PFSK-1 (cell line): ENCODE data around the gene SETD5.

Experiments used
- FOXP2 ChIP-seq: optimal IDR thresholded peaks from 2 replicates; pipeline ENCODE3; 2011; ENCODE audit warnings: borderline replicate concordance, control low read depth, inconsistent platforms; ENCODE audit not compliant: insufficient read depth; ENCODE audit errors: extremely low read length, extremely low read depth
- POLR2AphosphoS5 ChIP-seq: IDR thresholded peaks from 2 replicates; pipeline ENCODE4 v1.6.1; 2012; ENCODE audit warnings: low read depth, mild to moderate bottlenecking, control low read depth, low read length, moderate library complexity
- SIN3A ChIP-seq: IDR thresholded peaks from 2 replicates; pipeline ENCODE4 v1.6.1; 2012; ENCODE audit warnings: mild to moderate bottlenecking, low read length, moderate library complexity, borderline replicate concordance; ENCODE audit not compliant: insufficient read depth
- TAF1 ChIP-seq: IDR thresholded peaks from 2 replicates; pipeline ENCODE4 v1.6.1; 2012; ENCODE audit warnings: low read length, control low read depth, borderline replicate concordance; ENCODE audit not compliant: insufficient read depth
- TF ChIP-seq, protein P1 (sequence below), 2 experiments: IDR thresholded peaks; 2 replicates each; pipeline versions ENCODE4 v1.6.1 to v1.8.0; 2011 to 2012; ENCODE audit warnings: low read depth in 2 of 2, low read length in 2 of 2, control low read depth in 1 of 2, inconsistent platforms in 1 of 2, mild to moderate bottlenecking in 1 of 2, moderate library complexity in 1 of 2; ENCODE audit not compliant: insufficient read depth in 1 of 2

SETD5 gene

GRCh38 chr3:9452417-9452816, 55.0 kb downstream of the SETD5 start:
- TF ChIP-seq, protein P1, sequence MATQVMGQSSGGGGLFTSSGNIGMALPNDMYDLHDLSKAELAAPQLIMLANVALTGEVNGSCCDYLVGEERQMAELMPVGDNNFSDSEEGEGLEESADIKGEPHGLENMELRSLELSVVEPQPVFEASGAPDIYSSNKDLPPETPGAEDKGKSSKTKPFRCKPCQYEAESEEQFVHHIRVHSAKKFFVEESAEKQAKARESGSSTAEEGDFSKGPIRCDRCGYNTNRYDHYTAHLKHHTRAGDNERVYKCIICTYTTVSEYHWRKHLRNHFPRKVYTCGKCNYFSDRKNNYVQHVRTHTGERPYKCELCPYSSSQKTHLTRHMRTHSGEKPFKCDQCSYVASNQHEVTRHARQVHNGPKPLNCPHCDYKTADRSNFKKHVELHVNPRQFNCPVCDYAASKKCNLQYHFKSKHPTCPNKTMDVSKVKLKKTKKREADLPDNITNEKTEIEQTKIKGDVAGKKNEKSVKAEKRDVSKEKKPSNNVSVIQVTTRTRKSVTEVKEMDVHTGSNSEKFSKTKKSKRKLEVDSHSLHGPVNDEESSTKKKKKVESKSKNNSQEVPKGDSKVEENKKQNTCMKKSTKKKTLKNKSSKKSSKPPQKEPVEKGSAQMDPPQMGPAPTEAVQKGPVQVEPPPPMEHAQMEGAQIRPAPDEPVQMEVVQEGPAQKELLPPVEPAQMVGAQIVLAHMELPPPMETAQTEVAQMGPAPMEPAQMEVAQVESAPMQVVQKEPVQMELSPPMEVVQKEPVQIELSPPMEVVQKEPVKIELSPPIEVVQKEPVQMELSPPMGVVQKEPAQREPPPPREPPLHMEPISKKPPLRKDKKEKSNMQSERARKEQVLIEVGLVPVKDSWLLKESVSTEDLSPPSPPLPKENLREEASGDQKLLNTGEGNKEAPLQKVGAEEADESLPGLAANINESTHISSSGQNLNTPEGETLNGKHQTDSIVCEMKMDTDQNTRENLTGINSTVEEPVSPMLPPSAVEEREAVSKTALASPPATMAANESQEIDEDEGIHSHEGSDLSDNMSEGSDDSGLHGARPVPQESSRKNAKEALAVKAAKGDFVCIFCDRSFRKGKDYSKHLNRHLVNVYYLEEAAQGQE (IDR thresholded peaks at IDR 0.05; ENCODE audit: insufficient read depth in 1 of 2, low read depth in 2 of 2, low read length in 2 of 2), result no peak
- no peak for TF ChIP-seq FOXP2
- TF ChIP-seq TAF1, result no peak
- no peak for TF ChIP-seq POLR2AphosphoS5
- no peak for TF ChIP-seq SIN3A

- no peak for TF ChIP-seq SIN3A
- TF ChIP-seq, protein P1 (IDR thresholded peaks at IDR 0.05; ENCODE audit: insufficient read depth in 1 of 2, low read depth in 2 of 2, low read length in 2 of 2), result no peak
- TF ChIP-seq TAF1, result no peak
- TF ChIP-seq FOXP2, result no peak
- no peak for TF ChIP-seq POLR2AphosphoS5
These were observed 58.2 kb downstream of the SETD5 start for GRCh38 chr3:9455596-9456131.

DNA sequence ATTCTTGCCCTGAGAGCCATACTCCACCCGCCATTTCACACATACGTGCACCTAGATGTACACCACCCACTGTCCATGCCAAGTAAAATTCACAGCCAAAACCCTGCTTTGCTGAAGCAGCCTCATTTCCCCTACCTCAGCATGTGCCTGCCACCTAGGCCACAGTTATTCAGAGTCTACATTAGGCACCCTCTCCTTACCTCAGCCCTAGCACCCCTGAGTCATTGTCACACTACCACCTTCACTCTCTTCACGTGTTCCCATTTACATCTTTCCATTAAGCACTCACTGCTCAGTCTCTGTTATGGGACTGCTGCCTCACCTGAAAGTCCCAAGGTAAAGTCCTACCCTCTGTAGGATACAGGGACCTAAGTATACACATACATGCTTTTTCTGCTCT, 70.0 kb downstream of the SETD5 start:
- TF ChIP-seq, protein P1 (IDR thresholded peaks at IDR 0.05; ENCODE audit: insufficient read depth in 1 of 2, low read depth in 2 of 2, low read length in 2 of 2), result no peak
- TF ChIP-seq POLR2AphosphoS5, result no peak
- TF ChIP-seq SIN3A, result no peak
- TF ChIP-seq FOXP2, result no peak
- no peak for TF ChIP-seq TAF1

DNA sequence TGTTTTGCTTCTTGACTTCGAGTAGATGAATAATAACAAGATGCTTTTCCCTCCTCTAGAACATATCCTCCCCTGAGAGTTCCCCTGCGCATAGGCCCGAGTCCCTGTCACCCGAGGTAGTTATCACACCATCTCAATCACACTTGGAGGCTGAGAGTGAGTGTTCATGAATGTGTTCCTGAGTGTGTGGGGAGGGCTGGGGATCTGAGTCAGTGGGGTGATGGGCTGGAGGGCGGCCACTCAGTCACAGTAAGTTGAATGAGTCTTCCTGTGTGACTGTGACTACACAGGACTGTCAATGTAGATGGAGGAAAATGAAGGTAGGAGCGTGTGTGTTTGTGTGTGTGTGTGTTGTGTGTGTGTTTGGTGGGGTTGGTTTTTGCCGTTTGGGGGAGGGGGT, 71.0 kb downstream of the SETD5 start:
- TF ChIP-seq FOXP2, result no peak
- TF ChIP-seq, protein P1 (IDR thresholded peaks at IDR 0.05; ENCODE audit: insufficient read depth in 1 of 2, low read depth in 2 of 2, low read length in 2 of 2), result no peak
- no peak for TF ChIP-seq SIN3A
- TF ChIP-seq TAF1, result no peak
- TF ChIP-seq POLR2AphosphoS5, result no peak

DNA sequence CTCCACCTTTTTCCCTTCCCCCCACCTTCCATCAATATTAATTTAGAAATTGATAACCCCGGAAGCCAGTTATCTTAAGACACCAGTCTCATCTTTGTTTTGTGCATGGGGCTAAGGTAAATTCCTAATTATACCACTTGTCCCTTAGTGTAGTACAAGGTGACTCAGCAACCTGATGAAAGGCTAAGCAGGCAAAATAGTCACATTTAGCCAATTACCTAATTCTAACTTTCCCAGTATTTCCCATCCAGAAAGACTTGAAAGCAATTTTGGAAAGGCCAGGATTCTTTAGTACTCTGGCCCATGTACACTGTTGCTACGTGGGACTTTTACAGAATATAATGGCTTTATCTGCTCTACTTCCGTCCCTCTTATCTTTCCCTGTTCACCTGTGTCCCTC, 72.6 kb downstream of the SETD5 start:
- TF ChIP-seq, protein P1 (IDR thresholded peaks at IDR 0.05; ENCODE audit: insufficient read depth in 1 of 2, low read depth in 2 of 2, low read length in 2 of 2), result no peak
- no peak for TF ChIP-seq POLR2AphosphoS5
- TF ChIP-seq FOXP2, result no peak
- no peak for TF ChIP-seq TAF1
- TF ChIP-seq SIN3A, result no peak
